Amygdala (tissue), 56 donors: ENCODE measurements around the gene MPV17L2.

Experiments
- DNase-seq, 56 donors: peaks; one replicate each; lab custom pipeline; 2025; lab: John Stamatoyannopoulos, UW

The MPV17L2 gene

GRCh38 chr19:18160493-18160970, 32.5 kb upstream of the MPV17L2 start:
- no peak for DNase-seq

- DNase-seq, result peak in 45 of 56 donors; percentile 18 to 81 (median 52)
These were observed 31.9 kb upstream of the MPV17L2 start for GRCh38 chr19:18160971-18161635.

GRCh38 chr19:18161636-18162002, 31.4 kb upstream of the MPV17L2 start:
- peak in 5 of 56 donors; percentile 40 to 74 (median 64) for DNase-seq

GRCh38 chr19:18164072-18164471, 28.9 kb upstream of the MPV17L2 start:
- DNase-seq, result no peak

GRCh38 chr19:18165794-18166544, 27.0 kb upstream of the MPV17L2 start:
- DNase-seq, result no peak

- DNase-seq, result no peak
These were observed 26.0 kb upstream of the MPV17L2 start for GRCh38 chr19:18167011-18167410.

- peak in 11 of 56 donors; percentile 12 to 49 (median 31) for DNase-seq
These were observed 24.9 kb upstream of the MPV17L2 start for GRCh38 chr19:18167975-18168645.

GRCh38 chr19:18168673-18169381, 24.2 kb upstream of the MPV17L2 start:
- DNase-seq, result no peak

GRCh38 chr19:18170714-18171255, 22.2 kb upstream of the MPV17L2 start:
- peak in 3 of 56 donors; percentile 12 to 26 (median 23) for DNase-seq

GRCh38 chr19:18171605-18172327, 21.3 kb upstream of the MPV17L2 start:
- no peak for DNase-seq

- no peak for DNase-seq
These were observed 20.5 kb upstream of the MPV17L2 start for GRCh38 chr19:18172331-18173053.

- DNase-seq, result peak in 6 of 56 donors; percentile 6 to 29 (median 16)
These were observed 19.9 kb upstream of the MPV17L2 start for GRCh38 chr19:18173054-18173571.

GRCh38 chr19:18173572-18174288, 19.3 kb upstream of the MPV17L2 start, which contains the start of gene IFI30:
IFI30 (plus strand) TSS chr19:18173813; CDS start chr19:18173842, 29 bp downstream.
- peak in 17 of 56 donors; percentile 9 to 79 (median 32) for DNase-seq

- DNase-seq, result no peak
These were observed 18.0 kb upstream of the MPV17L2 start for GRCh38 chr19:18174983-18175382.

- no peak for DNase-seq
These were observed 16.4 kb upstream of the MPV17L2 start for GRCh38 chr19:18176367-18177310.

GRCh38 chr19:18179957-18180356, 13.1 kb upstream of the MPV17L2 start:
- no peak for DNase-seq

GRCh38 chr19:18183529-18183928, 9.5 kb upstream of the MPV17L2 start:
- DNase-seq, result no peak
